Measurements from ENCODE around the gene TNRC6B. TPM values are rescaled to one million over a fixed set of nuclear protein-coding genes. Genes with fewer than 3 reads are reported as not detected.

Gene TNRC6B
- total RNA-seq, 1 donor from 2014 or later: 49.3 TPM

- ATAC-seq (no peak), DNase-seq (no peak)
- intact Hi-C loops (cut with micrococcal nuclease): no loop called here
Measured at GRCh38 chr22:40332319-40332781, 154.6 kb downstream of the TNRC6B start.

DNA sequence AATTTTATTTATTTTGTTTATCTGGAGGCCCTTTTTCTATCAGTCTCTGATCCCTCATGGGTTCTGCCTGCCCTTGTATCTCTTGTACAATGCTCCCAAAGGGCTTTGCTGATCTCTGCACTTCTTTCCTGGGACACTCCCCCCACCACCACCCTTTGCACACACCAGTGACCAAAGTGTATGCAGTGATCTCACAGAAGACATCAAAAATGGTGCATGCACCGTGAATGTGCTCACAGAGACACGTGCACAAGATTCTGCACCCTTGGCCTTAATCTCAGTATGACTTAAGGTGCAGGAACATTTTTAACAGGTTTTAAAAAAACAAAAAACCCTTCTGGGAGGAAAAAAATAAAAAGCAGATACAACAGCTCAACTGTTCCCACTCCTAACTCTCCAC, 156.3 kb downstream of the TNRC6B start:
- DNase-seq (no peak), ATAC-seq (no peak)
- intact Hi-C loops (cut with micrococcal nuclease): no loop called here

DNA sequence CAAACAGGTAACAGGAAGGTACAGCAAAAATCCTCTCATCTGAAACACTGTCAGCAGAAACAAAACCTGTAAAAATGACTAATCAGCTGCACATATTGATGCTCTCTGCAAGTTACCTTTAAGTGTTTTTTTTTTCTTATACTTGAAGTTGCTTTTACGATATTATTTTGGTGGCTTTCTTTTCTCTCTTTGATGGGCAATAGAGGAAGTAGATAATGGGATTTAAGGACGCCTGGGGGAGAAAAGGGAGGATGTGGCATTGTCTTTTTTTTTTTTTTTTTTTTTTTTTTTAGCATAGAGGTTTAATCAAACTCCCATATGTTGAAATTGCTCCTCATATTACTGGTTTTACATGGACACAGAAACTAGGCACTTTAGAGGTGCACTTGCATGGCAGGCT, 157.2 kb downstream of the TNRC6B start:
- ATAC-seq: no peak
- intact Hi-C loops (cut with micrococcal nuclease): no loop called here
- DNase-seq: no peak

DNA sequence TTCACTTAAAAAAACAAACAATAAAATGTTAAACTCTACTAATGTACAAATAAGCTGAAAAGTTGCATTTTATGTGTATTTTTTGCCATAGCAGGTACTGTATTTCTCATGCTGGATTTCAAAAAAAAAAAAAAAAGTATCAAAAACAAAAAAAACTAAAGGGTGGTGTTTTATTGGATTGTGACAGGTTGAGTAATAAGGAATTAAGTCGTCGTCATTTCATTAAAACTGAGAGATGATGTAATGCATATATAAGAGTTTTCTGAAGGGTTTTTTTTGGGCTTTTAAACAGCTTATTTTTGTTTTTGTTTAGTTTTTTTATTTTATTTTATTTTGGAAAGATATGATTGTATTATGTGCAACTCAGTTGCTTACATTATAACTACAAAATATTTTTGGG, 157.6 kb downstream of the TNRC6B start:
- intact Hi-C loops (cut with micrococcal nuclease): no loop called here
- DNase-seq (no peak), ATAC-seq (no peak)

DNA sequence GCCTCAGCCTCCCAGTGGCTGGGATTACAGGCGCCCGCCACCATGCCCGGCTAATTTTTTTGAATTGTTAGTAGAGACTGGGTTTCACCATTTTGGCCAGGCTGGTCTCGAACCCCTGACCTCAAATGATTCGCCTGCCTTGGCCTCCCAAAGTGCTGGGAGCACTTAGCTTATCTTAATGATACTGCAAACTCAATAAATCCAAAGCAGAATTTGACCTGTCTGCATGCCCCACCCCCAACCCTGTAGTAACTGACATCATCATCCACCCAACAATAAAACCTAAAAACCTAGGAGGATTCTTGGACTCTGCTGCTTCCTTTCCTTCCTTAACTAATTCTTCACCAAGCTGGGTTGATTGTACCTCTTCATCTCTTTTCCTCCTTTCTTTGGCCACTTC, 162.3 kb downstream of the TNRC6B start:
- intact Hi-C loops (cut with micrococcal nuclease): no loop called here
- DNase-seq (no peak), ATAC-seq (no peak)

GRCh38 chr22:40341604-40342003, 163.9 kb downstream of the TNRC6B start:
- intact Hi-C loops (cut with micrococcal nuclease): no loop called here
- ATAC-seq (no peak), DNase-seq (no peak)

DNA sequence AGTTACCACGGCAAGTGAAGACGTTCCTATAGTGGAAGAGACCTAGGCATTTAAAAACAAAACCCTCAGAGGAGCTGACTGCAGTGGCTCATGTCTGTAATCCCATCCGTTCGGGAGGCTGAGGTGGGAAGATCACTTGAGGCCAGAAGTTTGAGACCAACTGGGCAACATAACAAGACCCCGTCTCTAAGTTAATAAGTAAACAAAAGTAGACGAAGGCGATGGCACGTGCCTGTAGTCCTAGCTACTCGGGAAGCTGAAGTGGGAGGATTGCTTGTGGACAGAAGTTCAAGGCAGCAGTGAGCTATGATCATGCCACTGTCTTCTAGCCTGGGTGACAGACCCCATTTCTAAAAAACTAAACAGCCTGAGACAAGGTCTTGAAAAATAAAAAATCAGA, 164.8 kb downstream of the TNRC6B start:
- ATAC-seq (no peak), DNase-seq (no peak)
- intact Hi-C loops (cut with micrococcal nuclease): no loop called here

DNA sequence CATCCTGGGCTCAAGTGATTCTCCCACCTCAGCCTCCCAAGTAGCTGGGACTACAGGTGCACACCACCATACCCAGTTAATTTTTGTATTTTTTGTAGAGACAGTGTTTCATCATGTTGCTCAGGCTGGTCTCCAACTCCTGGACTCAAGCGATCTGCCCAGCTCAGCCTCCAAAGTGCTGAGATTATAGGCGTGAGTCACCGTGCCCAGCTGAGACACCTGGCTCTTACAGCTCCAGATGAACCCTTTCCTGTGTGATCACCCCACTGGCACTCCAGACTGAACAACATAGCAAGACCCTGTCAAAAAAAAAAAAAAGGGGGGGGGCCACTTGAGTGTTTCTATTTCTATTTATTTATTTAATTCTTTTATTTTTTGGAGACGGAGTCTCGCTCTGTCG, 167.5 kb downstream of the TNRC6B start:
- DNase-seq (no peak), ATAC-seq (no peak)
- intact Hi-C loops (cut with micrococcal nuclease): no loop called here

GRCh38 chr22:40345815-40346184, 168.1 kb downstream of the TNRC6B start:
- DNase-seq: peak; percentile 49
- intact Hi-C loops (cut with micrococcal nuclease): no loop called here
- peak; percentile 22 for ATAC-seq

DNA sequence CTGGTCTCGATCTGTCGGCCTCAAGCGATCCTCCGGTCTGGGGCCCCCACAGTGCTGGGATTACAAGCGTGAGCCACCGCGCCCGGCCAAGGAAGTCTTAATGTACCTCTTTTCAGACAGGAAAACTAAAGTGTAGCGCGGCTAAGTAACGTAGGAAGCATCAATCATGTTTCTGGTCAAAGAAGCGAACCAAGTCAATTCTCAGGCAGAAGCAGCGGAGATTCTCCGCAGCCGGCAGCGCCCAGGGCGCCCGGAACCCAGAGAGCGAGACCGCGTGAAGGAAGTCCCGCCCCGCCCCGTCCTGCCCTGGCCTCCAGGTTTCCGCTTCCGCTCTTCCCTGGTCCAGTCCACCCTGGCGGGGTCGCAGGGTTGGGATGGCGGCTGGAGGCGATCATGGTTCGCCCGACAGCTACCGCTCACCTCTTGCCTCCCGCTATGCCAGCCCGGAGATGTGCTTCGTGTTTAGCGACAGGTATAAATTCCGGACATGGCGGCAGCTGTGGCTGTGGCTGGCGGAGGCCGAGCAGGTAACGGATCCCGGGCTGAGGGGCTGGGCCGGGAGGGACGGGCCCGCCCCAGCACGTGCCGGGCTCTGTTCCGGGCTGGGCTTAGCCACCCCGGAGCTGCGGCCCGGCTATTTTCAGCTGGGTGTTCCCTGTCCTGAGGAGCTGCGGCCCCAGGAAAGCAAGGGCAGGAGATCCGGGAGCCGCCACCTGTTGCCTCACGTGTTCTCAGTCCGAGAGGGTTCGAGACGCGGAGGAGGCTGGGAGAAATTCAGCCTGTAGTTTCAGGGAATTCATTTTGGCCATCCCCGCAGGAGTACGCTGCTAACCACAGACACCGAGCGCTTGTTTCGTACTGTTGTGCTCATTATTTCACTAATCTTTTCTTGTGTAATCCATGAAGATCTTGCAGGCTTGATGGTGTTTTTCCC, 168.7 kb downstream of the TNRC6B start, which contains the start of gene ADSL:
ADSL (plus strand) TSS at position 316 of the 934 bp plus-strand sequence; CDS start at position 375, 59 bp downstream.
- DNase-seq (peak; percentile 93), ATAC-seq (peak; percentile 98)
- intact Hi-C loops (cut with micrococcal nuclease): no loop called here

GRCh38 chr22:40347300-40347699, 169.6 kb downstream of the TNRC6B start:
- no peak for DNase-seq
- no peak for ATAC-seq
- intact Hi-C loops (cut with micrococcal nuclease): no loop called here

- intact Hi-C loops (cut with micrococcal nuclease): no loop called here
- ATAC-seq (no peak), DNase-seq (peak; percentile 48)
Measured at GRCh38 chr22:40348025-40348658, 170.4 kb downstream of the TNRC6B start.

DNA sequence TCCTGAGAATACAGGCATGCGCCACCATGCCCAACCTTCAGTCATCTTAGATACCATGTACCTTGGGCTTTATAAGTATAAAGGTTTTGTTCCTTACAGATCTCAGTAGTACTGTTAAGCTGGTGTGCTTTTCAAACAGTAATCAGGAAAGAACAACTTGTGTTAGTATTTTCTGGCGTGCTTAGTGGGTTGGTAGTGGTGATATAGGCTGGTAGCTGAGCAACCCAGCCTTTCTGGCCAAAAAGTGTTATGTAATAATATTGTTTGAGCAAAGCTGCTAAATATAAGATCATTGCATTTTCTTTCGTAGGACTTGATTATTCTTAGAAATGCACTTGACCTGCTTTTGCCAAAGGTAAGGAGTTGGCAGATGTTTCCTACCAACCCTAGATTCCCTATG, 175.0 kb downstream of the TNRC6B start:
- intact Hi-C loops (cut with micrococcal nuclease): no loop called here
- ATAC-seq (peak; percentile 18), DNase-seq (no peak)

DNA sequence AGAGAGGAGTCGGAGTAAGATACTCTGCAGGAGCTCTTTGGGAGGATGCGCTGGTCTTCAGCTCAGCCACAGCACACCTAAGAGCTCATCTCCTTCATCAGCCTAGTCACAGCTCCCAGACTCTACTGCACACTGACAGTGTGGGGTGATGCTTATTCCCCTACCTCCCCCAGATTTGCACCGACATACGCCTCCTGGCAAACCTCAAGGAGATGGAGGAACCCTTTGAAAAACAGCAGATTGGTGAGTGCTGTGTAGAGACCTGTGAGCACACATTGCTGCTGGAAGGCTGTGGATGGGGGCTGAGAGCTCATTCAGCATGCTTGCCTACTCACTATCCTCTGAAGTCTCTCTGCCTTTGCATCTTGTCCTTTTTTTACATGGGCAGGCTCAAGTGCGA, 183.4 kb downstream of the TNRC6B start:
- no peak for ATAC-seq
- intact Hi-C loops (cut with micrococcal nuclease): no loop called here
- DNase-seq: no peak

DNA sequence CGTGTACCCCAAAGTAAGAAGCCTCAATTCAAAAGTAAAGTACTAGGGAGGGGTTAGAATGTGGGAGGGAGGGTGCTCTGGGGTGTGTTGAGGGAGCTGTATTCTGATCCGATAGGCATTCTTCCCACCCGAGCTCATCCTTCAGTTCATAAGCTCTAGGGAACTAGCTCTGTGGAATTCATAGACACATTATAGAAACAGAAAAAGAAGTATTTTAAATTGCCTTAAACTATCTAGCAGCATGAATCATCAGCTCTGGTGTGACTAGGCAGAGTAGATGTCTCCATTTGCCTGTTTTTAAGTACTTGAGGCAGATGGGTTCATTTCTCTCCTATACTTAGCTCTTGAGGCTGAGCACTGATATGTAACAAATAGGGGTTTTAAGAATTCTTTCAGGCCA, 185.3 kb downstream of the TNRC6B start:
- no peak for DNase-seq
- no peak for ATAC-seq
- intact Hi-C loops (cut with micrococcal nuclease): no loop called here

DNA sequence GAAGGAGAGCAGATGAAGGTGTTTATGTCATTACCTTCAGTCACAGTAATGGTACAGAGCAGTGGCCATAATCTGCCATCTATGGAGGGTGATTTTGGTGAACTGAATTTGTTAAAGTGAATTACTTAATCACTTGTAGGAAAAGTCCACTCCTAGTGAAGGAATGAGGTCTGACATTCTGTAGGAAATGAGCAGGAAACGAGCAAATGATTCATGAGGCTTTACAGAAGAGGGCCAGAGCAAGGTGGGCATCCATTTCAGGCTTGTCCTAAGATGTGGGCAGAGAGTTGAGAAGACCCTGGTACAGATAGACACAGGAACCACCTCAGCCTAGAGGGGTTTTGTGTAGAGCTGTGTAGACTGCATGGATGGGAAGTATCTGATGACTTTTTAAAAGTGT, 186.7 kb downstream of the TNRC6B start:
- DNase-seq (no peak), ATAC-seq (no peak)
- intact Hi-C loops (cut with micrococcal nuclease): no loop called here

GRCh38 chr22:40366068-40366467, 188.3 kb downstream of the TNRC6B start:
- intact Hi-C loops (cut with micrococcal nuclease): no loop called here

GRCh38 chr22:40367342-40367741, 189.6 kb downstream of the TNRC6B start:
- intact Hi-C loops (cut with micrococcal nuclease): no loop called here
- DNase-seq (no peak), ATAC-seq (no peak)

More at GRCh38 chr22:40366068-40366467, 188.3 kb downstream of the TNRC6B start:
- DNase-seq: no peak
- ATAC-seq: no peak

GRCh38 chr22:40368016-40368415, 190.3 kb downstream of the TNRC6B start:
- intact Hi-C loops (cut with micrococcal nuclease): no loop called here
- DNase-seq: no peak
- no peak for ATAC-seq

DNA sequence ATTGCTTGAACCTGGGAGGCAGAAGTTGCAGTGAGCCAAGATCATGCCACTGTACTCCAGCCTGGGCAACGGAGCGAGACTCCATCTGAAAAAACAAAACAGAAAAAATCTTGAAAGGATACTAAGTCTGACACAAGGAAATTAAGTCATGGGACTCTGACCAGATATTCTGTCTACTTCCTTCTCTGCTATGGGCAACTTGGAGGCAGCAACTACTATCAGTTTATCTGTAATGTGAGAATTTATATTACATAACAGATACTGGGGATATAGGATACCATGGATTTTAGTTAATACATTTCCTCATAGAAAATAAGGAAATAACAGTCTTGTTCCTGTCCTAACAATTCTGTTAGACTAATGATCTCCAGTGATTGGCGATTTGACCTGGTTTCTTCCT, 191.1 kb downstream of the TNRC6B start:
- DNase-seq: no peak
- intact Hi-C loops (cut with micrococcal nuclease): no loop called here
- ATAC-seq: no peak

DNA sequence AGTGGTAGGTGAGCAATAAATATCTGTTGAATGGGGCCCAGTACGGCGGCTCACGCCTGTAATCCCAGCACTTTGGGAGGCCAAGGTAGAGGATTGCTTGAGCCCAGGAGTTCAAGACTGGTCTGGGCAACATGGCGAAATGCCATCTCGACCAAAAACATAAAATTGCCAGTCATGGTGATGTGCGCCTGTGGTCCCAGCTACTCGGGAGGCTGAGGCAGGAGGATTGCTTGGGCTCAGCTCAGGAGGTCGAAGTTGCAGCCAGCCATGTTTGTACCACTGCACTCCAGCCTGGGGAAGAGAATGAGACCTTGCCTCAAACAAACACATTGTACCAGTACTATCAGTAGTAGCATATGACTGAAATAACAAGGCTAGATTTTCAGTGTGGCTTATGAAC, 196.8 kb downstream of the TNRC6B start:
- no peak for ATAC-seq
- intact Hi-C loops (cut with micrococcal nuclease): no loop called here
- no peak for DNase-seq
